HG03439 (cell line): ENCODE measurements around the gene DESI1.
A peak's percentile ranks its signal among the peaks of the same experiment; 100 is the strongest.
"Not testable (repeated sequence)": the region's sequence is repeated elsewhere in the genome, so short reads cannot be mapped to it uniquely, and the experiment has no call there.

Source experiments
- ATAC-seq: cut with Tn5 transposase; IDR thresholded peaks from one replicate; pipeline ENCODE4 v1.9.1; 2021; ENCODE audit warnings: mild to moderate bottlenecking, moderate library complexity; ENCODE audit not compliant: unreplicated experiment

The DESI1 gene

DNA sequence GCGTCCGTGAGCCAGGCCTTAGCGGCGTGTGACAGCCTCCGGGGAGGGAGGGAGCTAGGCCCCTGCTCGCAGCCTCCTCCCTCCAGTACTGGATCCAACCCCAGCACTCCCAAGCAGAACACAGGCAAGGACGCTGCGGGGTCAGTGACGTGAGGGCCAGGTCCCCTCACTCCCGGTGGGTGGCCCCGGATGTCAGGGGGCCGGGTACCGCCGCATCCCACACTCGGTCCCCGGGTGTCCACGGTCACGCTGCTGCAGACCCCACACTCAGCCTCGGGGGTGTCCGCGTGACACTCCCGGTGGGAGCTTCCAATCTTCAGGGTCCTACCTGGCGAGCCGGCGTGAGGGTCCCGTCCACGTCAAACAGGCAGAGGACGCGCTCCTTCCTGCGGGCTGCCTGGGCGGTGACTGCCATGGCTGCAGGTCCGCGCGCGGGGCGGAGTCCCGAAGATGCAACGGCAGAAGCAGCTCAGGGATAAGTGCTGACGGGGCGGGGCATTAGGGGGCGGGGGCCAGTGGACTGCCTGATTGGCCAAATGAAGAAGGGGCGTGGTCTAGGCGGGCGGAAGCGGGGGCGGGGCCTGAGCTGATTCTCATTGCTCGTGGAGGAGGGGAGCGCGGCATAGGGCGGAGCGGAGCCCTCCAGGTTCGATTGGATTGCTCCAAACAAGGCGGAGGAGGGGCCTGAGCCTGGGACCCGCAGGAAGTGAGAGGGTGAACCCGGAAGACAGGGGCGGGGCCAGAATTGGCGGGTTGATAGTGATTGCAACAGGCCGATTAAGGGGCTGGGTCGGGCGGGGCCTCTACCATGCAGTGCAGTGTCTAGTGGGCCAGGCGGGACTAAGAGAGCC lies 31.2 kb downstream of the DESI1 start, which contains the start of gene PMM1:
PMM1 (minus strand) TSS at position 450 of the 851 bp plus-strand sequence; CDS start at position 415, 35 bp downstream.
- ATAC-seq: peak; percentile 90

DNA sequence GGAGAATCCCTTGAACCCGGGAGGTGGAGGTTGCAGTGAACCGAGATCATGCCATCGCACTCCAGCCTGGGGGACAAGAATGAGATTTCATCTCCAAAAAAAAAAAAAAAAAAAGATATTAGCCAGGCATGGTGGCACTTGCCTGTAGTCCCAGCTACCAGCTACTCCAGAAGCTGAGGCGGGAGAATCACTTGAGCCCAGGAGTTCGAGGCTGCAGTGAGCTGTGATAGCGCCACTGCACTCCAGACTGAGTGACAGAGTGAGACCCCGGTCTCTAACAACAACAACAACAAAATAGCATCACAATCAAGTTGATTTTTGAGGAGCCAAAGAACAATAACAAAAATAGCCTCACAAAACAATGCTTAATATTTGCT lies 33.5 kb downstream of the DESI1 start:
- ATAC-seq: no peak

DNA sequence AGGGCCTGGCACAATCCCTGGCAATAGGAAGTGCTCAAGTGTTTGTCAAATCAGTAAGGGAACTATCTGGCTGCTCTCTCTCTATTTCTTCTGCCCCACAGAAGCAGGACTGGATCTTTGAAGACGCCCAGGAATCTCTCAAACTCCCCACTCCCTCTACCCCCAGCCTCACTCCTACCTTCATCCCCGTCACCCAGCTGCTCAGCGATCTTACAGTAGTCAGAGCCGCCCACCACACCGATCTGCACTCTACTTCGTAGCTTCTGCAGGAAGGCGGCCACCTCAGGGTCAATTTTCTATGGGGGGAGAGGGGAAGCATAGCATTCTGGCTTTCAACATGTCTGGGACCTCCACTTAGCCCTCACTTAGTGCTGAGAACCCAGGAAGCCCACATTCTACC lies 34.9 kb downstream of the DESI1 start:
- no peak for ATAC-seq

DNA sequence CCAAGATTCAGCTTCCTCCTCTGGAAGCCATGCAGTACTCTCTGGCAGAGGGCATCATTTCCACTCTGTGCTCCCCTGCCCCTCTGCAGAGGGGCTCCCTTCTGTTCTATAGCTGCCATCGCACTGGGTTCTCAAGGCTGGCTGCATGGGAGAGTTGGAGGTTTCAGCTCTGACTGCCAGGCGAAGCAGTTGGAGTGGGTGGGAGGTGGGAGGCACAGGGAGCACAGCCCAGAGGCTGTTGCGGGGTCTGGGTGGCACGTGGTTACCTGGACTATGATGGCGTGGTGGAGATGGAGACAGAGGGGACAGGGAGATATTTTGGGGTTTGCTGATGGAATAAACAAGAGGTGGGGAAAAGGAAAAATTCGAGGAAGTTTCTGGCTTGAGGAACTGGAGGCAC lies 36.0 kb downstream of the DESI1 start:
- no peak for ATAC-seq

DNA sequence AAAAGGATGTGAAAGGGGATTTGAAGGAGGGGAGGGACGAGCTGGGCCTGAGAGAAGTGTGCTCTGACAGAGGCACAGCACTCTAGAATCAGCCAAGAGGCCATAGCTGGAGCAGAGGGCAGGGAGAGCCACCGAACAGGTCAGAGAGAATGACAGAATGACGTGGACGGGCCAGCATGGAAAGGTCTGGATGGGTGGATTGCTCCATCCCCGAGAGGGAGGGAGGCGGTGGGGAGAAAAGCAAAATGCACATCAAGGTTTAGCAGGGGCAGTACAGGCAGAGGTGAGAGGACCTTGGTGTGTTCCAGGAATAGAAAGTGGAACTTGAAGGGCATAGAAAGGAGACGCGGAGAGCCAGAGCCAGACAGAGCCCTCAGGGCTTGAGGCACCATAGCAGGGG lies 38.1 kb downstream of the DESI1 start:
- ATAC-seq: no peak

DNA sequence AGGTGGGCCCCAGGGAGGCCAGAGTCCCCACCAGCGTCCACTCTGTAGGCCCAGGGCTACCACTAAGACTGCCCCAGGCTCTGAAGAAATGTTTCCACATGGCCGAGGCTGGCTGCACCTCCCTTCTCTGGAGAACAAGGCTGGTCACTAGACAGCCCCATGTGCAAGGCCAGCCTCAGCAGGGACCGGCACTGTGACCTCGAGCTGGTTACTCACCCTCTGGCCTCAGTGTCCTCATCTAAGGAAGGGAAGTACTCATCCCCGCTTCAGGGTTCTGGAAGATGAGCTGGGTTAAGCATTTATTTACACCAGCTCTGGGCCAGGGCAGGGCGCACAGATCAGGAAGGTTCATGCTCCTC lies 40.9 kb downstream of the DESI1 start:
- no peak for ATAC-seq

DNA sequence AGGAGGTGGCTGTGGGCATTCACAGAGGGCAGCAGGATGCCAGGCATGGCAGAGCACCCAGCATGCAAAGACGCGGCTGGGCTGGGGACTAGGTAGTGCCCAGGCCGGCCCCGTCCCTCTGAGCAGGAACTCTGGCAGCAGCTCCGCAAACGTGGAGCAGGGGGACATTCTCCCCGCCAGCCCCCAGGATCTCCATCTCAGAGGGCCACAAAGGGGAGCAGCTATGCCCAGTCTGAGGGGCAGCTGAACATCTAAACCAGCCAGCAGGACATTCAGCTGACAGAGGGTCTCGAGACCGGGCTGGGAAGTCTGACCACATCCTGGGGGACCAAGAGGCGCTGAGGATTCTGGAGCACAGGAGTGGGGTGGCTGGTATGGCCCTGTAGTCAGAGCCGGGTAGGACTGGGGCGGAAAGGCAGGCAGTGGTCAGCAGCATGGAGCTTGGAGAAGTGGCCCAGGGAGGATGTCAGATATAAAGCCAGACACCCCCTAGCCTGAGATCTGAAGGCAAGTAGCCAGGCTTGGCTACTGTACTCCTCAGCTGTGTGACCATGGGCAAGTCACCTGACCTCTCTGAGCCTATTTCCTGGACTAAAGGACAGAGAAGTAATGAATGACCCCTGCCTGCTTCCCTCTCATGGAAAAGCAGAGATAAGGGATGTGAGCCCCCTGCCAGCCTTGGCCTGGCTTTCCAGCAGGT lies 41.4 kb downstream of the DESI1 start:
- ATAC-seq: no peak

DNA sequence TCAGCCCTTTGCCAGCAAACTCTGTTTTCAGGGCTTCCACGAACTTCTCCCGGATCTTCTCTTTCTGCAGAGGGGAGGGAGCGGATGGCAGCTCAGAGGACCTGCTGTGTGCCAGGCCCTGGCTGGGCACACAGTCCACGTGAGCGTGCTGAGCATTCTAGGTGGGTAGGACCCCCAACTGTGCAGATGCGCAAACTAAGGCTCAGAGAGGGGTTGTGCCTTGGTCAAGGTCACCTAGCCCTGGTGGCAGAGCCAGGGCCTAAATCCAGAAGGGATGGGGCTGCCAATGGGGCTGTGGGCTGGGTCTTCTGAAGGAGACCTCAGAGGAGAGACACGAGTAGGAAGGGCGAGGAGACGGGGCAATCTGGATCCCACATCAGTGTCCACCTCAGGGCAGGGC lies 42.0 kb downstream of the DESI1 start:
- no peak for ATAC-seq

DNA sequence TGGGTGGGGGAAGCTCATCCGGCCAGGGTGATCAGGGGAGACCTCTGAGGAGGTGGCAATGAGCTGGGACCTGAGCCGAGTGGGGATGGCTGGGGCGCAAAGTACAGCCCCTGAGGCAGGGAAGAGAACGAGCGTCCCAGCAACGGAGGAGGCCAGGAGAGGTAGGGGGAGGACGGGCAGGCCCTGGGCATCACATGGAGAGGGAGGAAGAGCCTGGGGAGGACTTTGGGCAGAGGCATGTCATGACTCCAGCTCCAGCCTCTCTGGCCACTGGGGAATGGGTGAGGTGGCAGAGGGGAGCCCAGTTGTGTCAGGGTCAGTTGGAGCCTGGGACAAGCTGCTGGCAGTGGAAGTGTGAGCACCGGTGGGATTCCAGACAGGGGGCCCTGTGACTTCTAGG lies 42.7 kb downstream of the DESI1 start:
- ATAC-seq: no peak

DNA sequence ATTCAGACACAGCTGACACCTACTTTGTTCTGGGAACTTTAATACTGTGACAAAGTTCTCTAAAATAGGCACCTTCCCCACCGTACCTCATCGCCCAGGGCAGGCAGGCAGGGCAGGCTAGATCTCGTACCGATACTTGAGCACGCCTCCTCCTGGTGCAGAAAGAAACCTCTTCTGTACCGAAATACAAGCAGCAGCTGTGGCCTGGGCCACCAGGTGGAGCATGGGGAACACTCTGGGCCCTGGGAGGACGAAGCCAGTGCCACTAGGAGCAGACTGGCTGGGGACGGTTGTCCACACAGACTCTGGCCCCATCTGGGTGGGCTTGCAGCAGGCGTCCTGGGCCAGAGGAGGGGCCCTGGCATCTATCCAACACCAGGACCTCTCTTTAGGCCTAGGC lies 44.0 kb downstream of the DESI1 start:
- ATAC-seq: no peak

DNA sequence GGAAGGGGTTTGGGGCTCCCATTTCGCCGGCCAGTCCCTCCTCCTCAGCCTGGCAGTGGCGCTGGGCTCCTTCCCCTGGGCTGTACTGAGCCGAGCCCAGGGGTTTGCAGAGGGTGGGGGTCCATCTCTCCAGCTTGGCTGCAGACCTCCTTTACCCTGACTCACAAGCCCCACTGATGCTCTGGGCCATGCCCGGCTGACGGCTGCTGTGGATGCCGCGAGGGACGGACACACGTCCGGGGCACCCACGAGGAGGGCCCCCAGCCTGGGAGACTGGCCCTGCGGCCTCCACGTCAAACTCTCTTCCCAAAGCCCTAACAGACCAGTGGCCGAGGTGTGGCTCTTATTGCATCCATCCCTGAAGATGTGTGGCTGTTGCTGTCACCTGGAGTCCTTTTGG lies 45.3 kb downstream of the DESI1 start:
- ATAC-seq: no peak

DNA sequence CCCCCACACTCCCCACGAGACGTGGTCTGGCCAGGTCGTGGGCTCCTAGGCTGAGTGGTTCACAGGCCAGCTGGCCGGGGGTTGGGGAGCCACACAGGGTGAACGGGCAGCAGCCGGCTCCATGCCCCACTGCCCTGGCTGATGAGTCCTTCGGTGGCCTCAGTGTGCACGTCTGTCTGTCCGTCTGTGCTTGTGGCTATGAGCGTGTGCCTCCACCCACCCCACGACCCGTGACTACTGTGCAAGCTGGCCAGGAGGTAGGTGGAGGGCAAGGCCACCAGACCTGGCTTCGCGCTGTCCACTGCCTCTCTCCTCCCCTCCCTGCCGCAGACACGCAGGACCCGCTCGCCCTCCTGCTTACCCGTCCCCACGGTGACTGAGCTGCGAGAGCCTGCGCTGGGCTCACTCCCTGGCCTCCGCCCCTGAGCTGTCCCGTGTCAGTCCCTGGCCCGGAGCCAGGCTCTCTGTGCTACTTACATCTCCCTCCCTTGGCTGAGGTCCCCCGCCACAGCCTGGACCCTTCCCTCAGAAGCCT lies 45.9 kb downstream of the DESI1 start:
- ATAC-seq: no peak

DNA sequence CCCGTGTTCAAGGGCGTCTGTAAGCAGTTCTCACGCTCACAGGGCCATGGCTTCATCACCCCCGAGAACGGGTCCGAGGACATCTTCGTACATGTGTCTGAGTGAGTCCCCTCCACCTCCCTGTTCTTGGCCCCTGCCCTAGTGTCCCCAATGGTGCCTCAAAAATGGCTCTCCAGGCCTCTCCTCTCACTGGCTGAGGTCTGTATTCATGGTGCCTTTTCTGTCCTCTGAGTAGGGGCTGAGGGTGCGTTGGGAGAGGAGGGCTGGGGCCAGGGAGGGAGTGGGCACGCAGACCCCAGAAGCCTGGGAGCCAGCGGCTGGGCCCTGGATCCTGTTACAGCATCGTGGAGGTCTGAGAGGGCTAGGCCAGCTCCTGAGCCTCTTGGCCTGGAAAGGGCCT lies 47.2 kb downstream of the DESI1 start:
- no peak for ATAC-seq

DNA sequence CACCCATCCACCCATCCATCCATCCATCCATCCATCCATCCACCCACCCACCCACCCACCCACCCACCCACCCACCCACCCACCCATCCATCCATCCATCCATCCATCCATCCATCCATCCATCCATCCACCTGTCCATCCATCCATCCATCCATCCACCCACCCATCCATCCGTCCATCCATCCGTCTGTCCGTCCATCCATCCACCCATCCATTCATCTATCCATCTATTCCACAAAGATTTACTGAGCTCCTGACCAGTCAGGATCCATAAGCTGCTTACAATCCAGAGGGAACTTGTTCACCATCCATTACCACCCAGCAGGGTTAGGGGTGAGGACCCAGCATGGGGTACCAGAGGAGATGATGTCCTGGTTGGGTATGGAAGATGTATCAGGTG lies 48.5 kb downstream of the DESI1 start:
- not testable (repeated sequence) for ATAC-seq

DNA sequence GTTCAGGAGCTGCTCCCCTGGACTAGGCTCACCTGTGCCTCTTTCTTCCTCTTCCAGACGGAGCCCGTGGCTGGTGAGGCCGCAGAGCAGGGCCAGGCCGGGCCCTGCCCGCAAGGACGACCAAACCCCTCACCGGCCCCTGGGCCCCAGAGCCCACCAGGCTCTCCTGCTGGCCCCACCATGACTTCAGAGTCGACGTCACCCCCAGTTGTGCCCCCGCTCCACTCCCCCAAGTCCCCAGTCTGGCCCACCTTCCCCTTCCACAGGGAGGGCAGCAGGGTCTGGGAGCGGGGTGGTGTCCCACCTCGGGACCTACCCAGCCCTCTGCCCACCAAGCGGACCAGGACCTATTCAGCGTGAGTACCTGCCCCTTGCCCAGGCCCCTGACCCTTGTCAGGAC lies 49.1 kb downstream of the DESI1 start:
- ATAC-seq: no peak

DNA sequence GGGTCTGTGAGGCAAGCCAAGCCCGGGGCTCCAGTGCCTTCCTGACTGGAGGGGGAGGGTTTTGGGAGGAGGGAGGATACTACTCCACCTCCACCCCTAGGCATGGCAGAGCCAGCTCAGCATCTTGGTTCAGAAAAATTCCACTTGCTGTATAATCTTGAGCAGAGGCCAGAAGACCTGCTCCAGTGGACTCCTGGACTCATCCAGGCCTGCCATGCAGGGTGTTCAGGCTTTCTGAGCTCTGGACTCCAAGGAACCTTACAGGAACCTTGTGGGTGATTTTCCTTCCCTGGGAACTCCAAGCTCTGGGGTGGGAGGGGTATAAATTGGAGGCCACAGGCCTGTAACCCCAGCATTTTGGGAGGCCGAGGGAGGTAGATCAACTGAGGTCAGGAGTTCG lies 50.6 kb downstream of the DESI1 start:
- ATAC-seq: no peak

DNA sequence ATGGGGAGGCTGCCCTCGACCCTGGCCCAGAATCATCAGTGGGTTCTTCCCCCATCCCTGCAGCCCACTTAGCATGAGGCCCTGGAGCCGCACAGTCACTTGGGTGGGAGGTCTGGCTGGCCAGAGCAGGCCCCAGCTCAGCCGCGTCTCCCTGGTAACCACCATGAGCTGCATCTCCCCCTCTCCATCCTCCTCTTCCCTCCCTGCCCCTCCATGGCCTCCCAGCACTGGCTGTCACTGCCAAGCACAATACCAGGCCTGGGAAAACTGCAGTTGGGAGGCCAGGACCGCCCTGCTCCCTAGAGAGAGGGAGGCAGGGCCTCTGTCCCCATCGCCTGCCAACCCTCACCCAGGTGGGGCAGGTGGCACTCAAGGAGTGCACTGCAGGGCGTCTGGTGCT lies 52.0 kb downstream of the DESI1 start:
- no peak for ATAC-seq

DNA sequence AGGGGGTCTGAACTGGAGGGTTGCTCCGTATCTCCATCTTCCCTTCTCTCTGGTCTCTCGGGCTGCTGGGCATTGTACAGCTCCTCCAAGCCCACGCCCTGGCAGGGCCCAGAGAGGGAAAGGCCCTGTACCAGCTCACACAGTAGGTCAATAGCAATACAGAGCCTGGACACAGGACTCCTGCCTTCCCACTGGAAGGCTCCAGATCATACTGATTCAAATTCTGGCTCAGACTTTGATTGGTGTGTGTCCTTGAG lies 53.4 kb downstream of the DESI1 start:
- ATAC-seq: no peak

DNA sequence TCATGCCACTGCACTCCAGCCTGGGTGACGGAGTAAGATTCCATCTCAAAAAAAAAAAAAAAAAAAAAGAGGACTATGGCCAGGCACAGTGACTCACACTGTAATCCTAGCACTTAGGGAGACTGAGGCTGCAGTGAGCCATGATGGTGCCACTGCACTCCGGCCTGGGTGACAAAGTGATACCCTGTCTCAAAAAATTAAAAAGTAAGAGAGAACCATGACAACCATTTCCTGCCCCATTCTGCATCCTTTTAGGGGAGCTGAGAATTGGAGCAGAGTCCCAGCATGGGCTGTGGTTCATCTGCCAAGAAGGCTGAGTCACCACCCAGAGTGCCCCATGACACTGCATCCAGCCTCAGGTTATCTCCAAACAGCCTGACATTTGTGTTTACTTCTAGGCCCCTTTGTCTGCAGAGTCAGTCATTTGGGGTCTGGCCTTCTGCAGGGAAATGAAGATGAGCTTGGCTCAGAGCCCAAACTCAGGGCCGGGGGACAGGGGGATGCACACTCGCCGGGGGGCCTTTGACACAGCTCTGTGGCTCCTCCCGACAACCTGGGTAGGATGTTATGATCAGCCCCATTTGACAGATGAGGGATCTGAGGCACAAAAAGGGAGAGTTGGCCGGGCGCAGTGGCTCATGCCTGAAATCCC lies 55.3 kb downstream of the DESI1 start:
- ATAC-seq: no peak

DNA sequence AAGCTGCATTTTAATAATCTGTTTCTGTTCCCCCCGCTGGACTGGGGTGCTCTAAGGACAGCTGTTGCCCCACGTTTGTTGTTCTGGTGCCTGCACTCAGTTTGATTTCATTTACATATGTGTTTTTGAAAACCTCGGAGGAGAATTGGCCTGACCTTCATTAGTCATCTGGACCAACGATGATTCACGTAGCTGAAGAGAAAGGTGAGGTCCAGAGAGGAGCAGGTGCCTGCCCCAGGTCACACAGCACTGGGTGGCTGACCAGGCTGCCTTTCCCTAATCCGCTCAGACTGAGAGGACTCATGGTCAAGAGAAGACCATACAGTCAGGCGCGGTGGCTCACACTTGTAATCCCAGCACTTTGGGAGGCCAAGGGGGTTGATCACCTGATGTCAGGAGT lies 56.3 kb downstream of the DESI1 start:
- no peak for ATAC-seq

DNA sequence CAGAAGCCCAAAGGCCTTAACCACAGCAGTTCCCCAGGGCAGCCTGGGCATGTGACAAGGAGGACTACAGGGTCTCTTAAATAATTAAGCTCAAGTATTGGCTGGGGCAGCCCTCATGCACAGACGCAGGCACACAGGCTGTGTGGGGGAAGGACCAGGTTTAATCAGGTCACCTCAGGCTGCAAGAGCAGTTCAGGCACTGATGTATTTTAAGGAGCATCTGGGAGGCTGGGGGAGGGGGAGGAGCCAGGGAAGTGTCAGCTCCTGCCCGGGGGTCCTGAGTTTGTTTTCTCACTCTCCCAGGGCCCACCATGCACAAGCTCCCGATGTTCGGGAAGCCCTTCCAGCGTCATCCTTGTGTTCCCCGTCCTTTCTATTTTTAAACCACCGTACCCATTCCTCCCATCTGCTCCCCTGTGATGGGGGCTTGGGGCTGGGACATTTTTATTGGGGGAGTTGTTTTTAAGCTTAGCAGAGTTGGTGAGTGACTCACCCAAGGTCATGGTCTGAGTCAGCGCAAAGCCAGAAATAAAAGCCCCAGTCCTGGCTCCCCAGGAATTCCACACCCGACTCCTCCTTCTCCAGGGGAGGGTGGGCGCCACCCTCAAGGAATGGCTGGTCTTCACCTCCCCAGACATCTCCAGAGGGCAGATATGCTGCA lies 57.7 kb downstream of the DESI1 start:
- no peak for ATAC-seq

DNA sequence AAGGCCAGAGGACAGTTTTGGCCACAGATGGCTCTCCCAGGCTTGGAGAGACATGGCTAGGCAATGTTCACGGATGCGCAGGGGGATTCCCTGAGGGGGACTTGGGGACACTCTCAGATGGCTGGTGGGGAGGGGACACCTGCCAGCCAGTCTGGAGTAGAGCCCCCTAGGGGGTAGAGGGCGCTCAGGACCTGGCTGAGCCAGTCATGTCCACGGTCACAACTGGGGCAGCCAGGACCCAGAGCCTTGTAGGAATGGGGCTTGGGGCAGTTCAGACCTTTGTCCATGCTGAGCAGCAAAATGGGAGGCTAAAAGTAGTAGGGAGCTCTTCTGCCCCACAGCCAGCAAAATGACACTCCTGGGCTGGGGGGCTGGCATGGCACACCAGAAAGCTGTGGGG lies 58.4 kb downstream of the DESI1 start:
- no peak for ATAC-seq
